ENCODE measurements around the gene TTC21A. TPM values are rescaled to one million over a fixed set of nuclear protein-coding genes. Genes with fewer than 3 reads are reported as not detected.

The TTC21A gene
- total RNA-seq, 1 donor from 2014 or later = 3.0 TPM

GRCh38 chr3:39097716-39098472 lies 9.6 kb upstream of the TTC21A start:
- DNase-seq (ENCODE audit: low spot score) = no peak
- intact Hi-C loops (cut with DNase I) = no loop called here

- DNase-seq (ENCODE audit: low spot score) = no peak
- intact Hi-C loops (cut with DNase I) = no loop called here
Observed at GRCh38 chr3:39098473-39099000, 8.9 kb upstream of the TTC21A start.

GRCh38 chr3:39099242-39099641 lies 8.2 kb upstream of the TTC21A start:
- DNase-seq (ENCODE audit: low spot score) = no peak
- intact Hi-C loops (cut with DNase I) = no loop called here

GRCh38 chr3:39099738-39100499 lies 7.6 kb upstream of the TTC21A start:
- DNase-seq (ENCODE audit: low spot score) = no peak
- intact Hi-C loops (cut with DNase I) = no loop called here

- DNase-seq (ENCODE audit: low spot score) = no peak
Observed at GRCh38 chr3:39100500-39100886, 7.0 kb upstream of the TTC21A start.

GRCh38 chr3:39101022-39101689 lies 6.3 kb upstream of the TTC21A start:
- intact Hi-C loops (cut with DNase I) = no loop called here
- no peak for DNase-seq (ENCODE audit: low spot score)

More at GRCh38 chr3:39100500-39100886, 7.0 kb upstream of the TTC21A start:
- intact Hi-C loops (cut with DNase I) = no loop called here

- intact Hi-C loops (cut with DNase I) = no loop called here
- DNase-seq (ENCODE audit: low spot score) = no peak
Observed at GRCh38 chr3:39102504-39103323, 4.8 kb upstream of the TTC21A start.

GRCh38 chr3:39103324-39103693 lies 4.2 kb upstream of the TTC21A start:
- intact Hi-C loops (cut with DNase I) = no loop called here
- DNase-seq (ENCODE audit: low spot score) = no peak

GRCh38 chr3:39103791-39104552 lies 3.5 kb upstream of the TTC21A start:
- DNase-seq (ENCODE audit: low spot score) = no peak
- intact Hi-C loops (cut with DNase I) = no loop called here

GRCh38 chr3:39104961-39105686 lies 2.4 kb upstream of the TTC21A start:
- intact Hi-C loops (cut with DNase I) = loop anchor here (5.0 kb wide), 2 partner anchors 82 to 277 kb away; partner anchors contain the start of gene SLC25A38
- DNase-seq (ENCODE audit: low spot score) = no peak

- DNase-seq (ENCODE audit: low spot score) = no peak
- intact Hi-C loops (cut with DNase I) = loop anchor here (5.0 kb wide), 2 partner anchors 82 to 277 kb away; partner anchors contain the start of gene SLC25A38
Observed at GRCh38 chr3:39105687-39106063, 1.8 kb upstream of the TTC21A start.

- intact Hi-C loops (cut with DNase I) = loop anchor here (5.0 kb wide), 2 partner anchors 81 to 276 kb away; partner anchors contain the start of gene SLC25A38
- no peak for DNase-seq (ENCODE audit: low spot score)
Observed at GRCh38 chr3:39106281-39106811, 1.1 kb upstream of the TTC21A start.

GRCh38 chr3:39106851-39107387 lies 561 bp upstream of the TTC21A start:
- DNase-seq (ENCODE audit: low spot score) = peak; percentile 84
- intact Hi-C loops (cut with DNase I) = loop anchor here (1.0 to 5.0 kb wide), 3 partner anchors 80 to 275 kb away; partner anchors contain the start of gene SLC25A38

- intact Hi-C loops (cut with DNase I) = loop anchor here (5.0 kb wide), 2 partner anchors 79 to 274 kb away; partner anchors contain the start of gene SLC25A38
- no peak for DNase-seq (ENCODE audit: low spot score)
Observed at GRCh38 chr3:39108200-39108710, 775 bp downstream of the TTC21A start.

- no peak for DNase-seq (ENCODE audit: low spot score)
- intact Hi-C loops (cut with DNase I) = loop anchor here (5.0 kb wide), 2 partner anchors 78 to 273 kb away; partner anchors contain the start of gene SLC25A38
Observed at GRCh38 chr3:39109086-39109485, 1.6 kb downstream of the TTC21A start.

GRCh38 chr3:39110041-39110639 lies 2.7 kb downstream of the TTC21A start:
- intact Hi-C loops (cut with DNase I) = no loop called here
- peak; percentile 54 for DNase-seq (ENCODE audit: low spot score)
